Measurements from ENCODE around the gene SSR3.

Gene SSR3

GRCh38 chr3:156536524-156537316 is 18.2 kb downstream of the SSR3 start:
- DNase-seq (ENCODE audit: low spot score), result no peak

DNA sequence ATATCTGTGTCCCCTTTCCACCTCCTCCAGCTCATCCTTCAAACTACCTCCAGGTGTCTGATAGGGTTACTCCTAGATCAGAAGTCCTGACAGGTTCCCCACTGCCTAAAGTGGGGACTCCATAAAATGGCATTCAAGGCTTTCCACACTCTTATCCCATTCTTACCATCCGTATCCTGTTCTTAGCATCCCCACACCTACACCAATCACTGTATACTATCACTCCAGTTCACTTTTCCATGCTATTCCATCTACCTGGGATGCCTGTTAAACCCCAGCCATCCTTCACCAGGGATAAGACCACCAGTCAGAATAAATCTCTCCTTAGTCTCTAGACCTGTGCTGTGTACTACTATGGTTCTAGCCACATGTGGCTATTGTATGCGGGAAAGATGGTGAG is 19.1 kb downstream of the SSR3 start:
- DNase-seq (ENCODE audit: low spot score), result no peak

DNA sequence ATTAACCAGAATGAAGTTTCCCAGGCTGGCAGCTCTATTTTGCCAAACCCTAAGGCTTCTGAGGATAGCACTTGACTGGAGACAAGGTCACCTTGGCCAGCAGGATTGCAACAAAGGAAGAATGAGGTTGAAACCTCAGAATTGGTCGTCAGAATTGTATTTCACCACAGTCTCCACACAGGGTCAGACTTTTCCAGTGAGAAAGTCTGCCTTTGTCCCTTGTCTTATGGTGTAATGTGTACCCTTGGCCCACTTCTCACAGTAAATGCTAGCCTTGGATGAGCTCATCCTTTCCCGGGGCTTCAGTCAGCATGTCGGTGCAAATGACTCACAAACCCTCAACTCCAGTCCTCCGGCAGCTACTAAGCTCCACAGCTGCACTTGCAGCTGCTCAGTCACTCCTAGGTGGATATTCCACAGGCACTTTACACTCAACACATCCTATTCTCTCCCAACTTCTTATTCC is 19.7 kb downstream of the SSR3 start:
- DNase-seq (ENCODE audit: low spot score), result no peak

GRCh38 chr3:156533205-156533604 is 21.7 kb downstream of the SSR3 start:
- DNase-seq (ENCODE audit: low spot score), result no peak

DNA sequence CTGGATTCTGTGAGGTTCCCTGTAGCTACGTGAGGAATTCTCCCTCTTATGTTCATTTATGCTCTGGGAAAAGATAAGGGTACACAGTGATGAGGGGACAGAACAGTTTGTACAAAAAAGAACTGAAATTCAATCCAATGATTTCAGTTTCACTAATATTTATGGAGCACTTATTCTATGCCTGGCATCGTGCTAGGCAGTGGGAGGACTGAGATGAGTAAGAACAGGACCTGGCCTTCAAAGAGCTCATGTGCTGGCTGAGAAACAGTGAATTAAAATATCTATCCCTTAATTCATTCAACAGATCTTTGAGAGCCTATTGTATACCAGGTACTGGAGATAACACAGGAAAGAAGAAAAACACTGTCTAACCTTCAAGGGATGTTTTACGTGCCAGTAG is 22.2 kb downstream of the SSR3 start:
- no peak for DNase-seq (ENCODE audit: low spot score)

- DNase-seq (ENCODE audit: low spot score), result no peak
Measured at GRCh38 chr3:156530980-156531379, 23.9 kb downstream of the SSR3 start.

DNA sequence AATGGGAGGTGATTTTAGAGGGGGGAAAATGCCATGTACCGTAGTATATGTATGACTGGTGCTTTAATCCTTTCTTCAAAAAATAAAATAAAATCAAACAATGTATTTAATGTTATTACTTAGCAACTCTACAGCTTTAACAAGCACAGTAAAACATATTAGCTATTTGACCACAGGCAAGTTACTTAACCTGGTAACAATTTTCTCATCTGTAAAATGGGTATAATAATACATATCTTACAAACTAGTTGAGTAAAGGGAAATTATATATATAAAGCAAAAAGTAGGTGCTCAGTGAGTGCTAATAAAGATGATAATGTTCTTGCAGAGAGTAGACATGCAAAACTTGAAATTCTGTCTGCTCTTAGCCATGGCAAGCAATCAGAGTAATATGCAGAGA is 27.9 kb downstream of the SSR3 start:
- no peak for DNase-seq (ENCODE audit: low spot score)

- no peak for DNase-seq (ENCODE audit: low spot score)
Measured at GRCh38 chr3:156525808-156526207, 29.1 kb downstream of the SSR3 start.

DNA sequence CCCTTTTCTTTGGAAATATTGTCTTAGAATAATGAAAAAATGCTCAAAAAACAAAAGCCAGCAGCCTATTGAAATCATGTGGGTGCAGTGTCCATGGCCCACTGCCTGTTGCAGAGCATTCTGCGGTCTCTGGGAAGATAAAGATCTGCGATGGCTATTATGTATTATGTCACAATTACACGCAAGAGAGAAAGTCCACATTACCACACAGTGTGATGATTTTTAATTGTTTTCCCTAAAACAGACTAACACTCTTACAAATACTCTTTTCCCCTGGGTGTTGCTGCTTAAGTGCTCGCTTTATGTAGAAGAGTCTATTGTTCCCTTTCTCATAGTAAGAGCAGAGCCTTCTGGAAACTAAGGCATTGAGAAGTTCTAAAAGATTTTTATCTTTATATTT is 32.2 kb downstream of the SSR3 start:
- DNase-seq (ENCODE audit: low spot score), result no peak

DNA sequence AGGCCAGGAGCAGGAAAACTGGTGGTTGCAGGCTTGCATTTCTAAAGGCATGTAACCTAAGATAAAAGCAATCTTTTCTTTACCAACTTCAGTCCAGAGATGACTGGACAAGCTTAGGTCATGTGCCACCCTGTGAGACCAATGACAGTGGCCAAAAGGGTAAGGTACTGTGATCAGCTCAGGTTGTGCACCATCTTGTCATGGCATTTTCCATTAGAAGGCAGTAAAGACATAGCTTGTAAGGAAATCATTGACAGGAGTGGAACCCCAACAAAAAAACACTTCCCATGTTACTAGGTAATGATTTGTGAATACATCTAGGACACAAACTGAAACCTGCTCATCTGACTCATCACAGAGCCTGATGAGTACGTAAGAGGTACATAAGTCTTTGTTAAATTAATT is 35.2 kb downstream of the SSR3 start:
- DNase-seq (ENCODE audit: low spot score), result no peak

DNA sequence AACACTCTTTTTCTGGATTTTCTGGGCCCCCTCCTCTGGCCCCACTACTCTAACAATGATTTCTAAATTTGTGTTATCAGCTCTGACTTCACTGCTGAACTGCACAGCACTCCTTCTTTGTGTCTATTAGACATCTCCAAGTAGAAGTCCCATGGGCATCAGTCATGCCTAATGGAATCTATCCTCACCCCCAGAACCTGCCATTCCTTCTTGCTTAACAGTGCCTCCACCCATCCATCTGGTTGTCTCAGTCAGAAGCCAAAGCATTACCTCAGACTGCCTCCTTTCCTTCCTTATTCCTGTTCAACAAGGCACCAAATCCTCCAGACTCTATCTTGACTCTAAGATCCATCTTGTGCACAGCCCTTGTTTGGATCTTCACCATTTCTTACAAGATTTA is 36.2 kb downstream of the SSR3 start:
- no peak for DNase-seq (ENCODE audit: low spot score)

DNA sequence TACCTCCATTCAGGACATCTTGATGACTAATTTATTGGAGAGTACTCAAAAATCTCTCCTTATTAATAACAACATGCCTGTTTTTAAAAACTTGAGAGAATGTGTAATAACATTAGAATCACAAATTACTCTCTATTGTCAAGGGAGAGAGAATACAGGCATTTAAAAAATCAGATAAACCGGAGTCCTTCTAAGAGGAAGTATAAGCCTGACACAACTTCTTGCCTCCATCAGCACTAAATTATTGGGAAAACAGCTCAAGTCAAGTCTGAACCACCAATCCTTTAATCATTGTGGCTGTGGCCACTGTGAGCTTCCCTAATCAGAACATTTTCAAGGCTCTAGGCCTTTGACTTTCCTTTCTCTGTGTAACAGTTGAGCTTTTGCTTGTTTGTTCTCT is 38.0 kb downstream of the SSR3 start:
- DNase-seq (ENCODE audit: low spot score), result no peak

GRCh38 chr3:156516284-156516683 is 38.6 kb downstream of the SSR3 start:
- DNase-seq (ENCODE audit: low spot score), result no peak

GRCh38 chr3:156513619-156514018 is 41.3 kb downstream of the SSR3 start:
- DNase-seq (ENCODE audit: low spot score), result no peak

DNA sequence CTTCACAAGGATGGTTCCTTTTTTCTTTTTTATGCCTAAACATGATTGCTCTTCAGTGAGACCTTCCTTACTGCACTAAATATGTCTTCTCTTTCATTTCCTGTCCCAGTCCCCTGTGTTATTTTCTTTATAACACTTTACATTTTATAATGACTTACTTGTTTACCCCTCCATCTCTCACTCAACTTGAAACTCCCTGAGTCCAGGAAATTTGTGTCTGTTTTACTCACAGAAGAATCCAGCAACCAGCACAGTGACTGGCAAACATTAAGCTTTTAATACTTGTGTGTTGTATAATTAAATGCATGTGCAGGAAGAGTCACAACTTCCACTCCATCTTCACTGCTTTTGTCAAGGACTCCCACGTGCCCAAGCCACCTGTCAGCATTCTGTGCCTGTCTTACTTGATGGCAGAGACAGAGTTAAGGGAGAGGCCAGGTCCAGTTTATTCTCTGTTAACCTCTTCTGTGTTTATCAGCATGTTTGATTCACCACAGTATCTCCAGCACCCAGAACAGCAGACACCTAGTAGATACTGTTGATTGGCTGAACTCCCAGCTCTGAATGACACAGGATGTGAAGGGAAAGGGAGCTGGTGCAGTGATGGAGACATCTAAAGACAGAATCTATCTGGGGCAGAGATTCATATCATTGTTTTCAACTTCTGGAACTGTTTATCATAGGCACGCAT is 42.8 kb downstream of the SSR3 start:
- DNase-seq (ENCODE audit: low spot score), result no peak

- peak; percentile 42 for DNase-seq (ENCODE audit: low spot score)
Measured at GRCh38 chr3:156509189-156510174, 45.4 kb downstream of the SSR3 start.

DNA sequence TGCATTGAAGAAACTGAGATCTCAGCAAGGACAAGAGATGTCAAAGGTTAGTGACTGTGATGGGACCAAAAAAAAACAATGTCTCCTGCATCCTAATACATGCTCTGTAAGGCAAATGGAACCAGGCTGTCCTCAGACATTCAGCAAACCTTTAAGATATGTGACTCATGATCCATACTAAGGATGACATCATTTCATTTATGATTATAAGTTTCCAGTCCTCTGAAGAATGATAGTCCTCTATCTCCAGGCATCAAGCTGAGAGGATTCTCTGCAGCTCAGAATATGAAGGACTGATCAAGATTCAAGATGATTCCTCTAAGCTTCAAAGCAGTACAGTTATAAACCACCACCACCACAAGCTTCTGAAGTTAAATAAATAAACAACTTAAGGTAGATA is 47.6 kb downstream of the SSR3 start:
- DNase-seq (ENCODE audit: low spot score), result no peak

DNA sequence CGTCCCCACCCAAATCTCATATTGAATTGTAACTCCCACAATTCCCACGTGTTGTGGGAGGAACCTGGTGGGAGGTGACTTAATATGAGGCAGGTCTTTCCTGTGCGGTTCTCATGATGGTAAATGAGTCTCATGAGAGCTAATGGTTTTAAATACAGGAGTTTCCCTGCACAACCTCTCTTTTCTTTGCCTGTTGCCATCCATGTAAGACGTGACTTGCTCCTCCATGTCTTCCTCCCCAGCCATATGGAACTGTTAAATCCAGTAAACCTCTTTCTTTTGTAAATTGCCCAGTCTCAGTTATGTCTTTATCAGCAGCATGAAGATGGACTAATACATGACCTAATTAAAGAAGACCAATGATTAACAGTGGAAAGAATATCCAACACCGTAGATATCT is 56.6 kb downstream of the SSR3 start:
- no peak for DNase-seq (ENCODE audit: low spot score)

GRCh38 chr3:156497326-156497725 is 57.6 kb downstream of the SSR3 start:
- no peak for DNase-seq (ENCODE audit: low spot score)

DNA sequence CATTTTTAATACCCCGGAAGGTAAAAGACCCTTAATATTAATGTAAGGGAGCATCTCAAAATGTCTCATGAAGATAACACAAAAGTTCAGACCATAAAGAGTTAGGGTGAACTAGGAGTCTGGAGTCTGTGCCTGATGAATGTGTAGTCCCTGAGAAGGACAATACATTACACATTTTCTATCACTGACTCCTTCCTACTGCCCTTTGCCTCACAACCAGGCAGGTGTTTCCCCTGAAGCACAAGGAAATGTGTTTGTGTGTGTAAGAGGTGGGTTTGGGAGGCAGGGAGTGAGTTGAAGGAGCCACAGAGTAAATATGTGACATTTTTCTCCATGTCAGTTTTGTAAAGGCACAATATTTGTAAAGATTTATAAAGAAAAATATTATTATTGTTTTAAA is 59.1 kb downstream of the SSR3 start:
- DNase-seq (ENCODE audit: low spot score), result no peak

DNA sequence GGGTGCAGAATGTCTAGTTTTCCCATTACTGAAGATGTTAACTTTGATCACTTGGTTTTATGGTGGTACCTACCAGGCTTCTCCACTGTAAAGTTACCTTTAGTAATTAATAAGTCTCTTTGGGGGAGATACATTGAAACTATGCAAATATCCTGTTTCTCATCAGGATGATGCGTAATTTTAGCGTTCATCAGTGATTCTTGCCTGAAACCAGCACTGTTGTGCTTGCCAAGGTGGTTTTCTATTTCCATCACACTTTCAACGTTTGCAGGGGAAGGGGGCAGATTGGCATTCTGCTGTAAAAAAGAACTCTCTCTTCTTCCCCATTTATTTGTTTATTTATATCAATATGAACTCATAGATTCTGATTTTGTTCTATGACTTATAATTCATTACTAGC is 61.0 kb downstream of the SSR3 start:
- DNase-seq (ENCODE audit: low spot score), result no peak

DNA sequence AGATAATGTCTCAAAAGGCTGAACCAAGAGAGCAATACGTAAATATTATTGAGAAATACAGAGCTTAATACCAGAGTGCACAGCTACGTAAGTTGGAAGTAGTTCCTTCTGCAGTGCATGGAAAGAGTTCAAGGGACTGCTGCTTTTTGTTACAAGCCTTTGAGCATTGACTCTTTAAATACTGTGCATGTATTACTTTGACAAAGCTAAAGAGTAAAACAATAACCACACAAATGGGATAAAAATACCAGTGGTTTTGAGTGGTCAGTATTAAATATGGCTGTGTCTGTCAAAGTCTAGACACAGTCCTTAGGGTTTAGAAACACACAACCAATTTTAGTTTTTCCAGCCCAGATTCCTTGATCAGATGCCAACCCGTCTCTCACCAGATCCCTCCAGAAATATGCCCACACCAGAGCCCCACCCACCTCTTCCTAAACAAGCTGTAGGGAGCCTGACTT is 62.1 kb downstream of the SSR3 start:
- no peak for DNase-seq (ENCODE audit: low spot score)
